ENCODE data around the gene TMEM132C. TPM values are rescaled to one million over a fixed set of nuclear protein-coding genes. Genes with fewer than 3 reads are reported as not detected.
"Not testable (repeated sequence)": the region's sequence is repeated elsewhere in the genome, so short reads cannot be mapped to it uniquely, and the experiment has no call there.

The TMEM132C gene
- total and polyA plus RNA-seq, 2 experiments from 2014 or later = not detected

- not testable (repeated sequence) for H3K4me1 ChIP-seq (ENCODE audit: insufficient read depth); H3K4me3 ChIP-seq; H3K27ac Mint-ChIP-seq; H2AFZ ChIP-seq; H3K9me3 Mint-ChIP-seq; H3K4me1 Mint-ChIP-seq; H3F3A ChIP-seq (replicated peaks; ENCODE audit: low read depth); H3K27me3 Mint-ChIP-seq (ENCODE audit: insufficient read depth, low read depth, poor library complexity); DNase-seq (ENCODE audit: low spot score); H3K4me3 Mint-ChIP-seq; H4K20me1 ChIP-seq (replicated peaks; ENCODE audit: insufficient read depth); H3K9me2 ChIP-seq (ENCODE audit: insufficient read depth); H3K27ac ChIP-seq (ENCODE audit: low read depth); H3K36me3 ChIP-seq (ENCODE audit: insufficient read depth); H3K27me3 ChIP-seq (ENCODE audit: insufficient read depth); ATAC-seq; H3K4me2 ChIP-seq; H3K79me2 ChIP-seq (replicated peaks; ENCODE audit: insufficient read depth)
- H3K36me3 Mint-ChIP-seq (ENCODE audit: low read depth) = peaks cover 48% of the 10 kb centered on the region
Observed at GRCh38 chr12:128604219-128604618, 337.2 kb downstream of the TMEM132C start.

- DNase-seq (ENCODE audit: low spot score) (no peak), ATAC-seq (no peak)
- H3K36me3 ChIP-seq (ENCODE audit: insufficient read depth) = no peaks in the 10 kb centered on the region; the same call in 1 of the 2 replicates
- H2AFZ ChIP-seq = no peak overlapping the region
- no peaks in the 10 kb centered on the region for H3K79me2 ChIP-seq (replicated peaks; ENCODE audit: insufficient read depth)
- Mint-ChIP-seq H3K36me3 (ENCODE audit: low read depth) (peaks cover 38% of the 10 kb centered on the region), H3K4me1 (no peaks in the 10 kb centered on the region), H3K27me3 (ENCODE audit: insufficient read depth, low read depth, poor library complexity) (peaks cover 3% of the 10 kb centered on the region), H3K4me3 (no peak overlapping the region), H3K9me3 (no peaks in the 10 kb centered on the region; the same call in 1 of the 3 replicates), H3K27ac (no peak overlapping the region)
- H3K4me1 ChIP-seq (ENCODE audit: insufficient read depth) = no peaks in the 10 kb centered on the region
- H3F3A ChIP-seq (replicated peaks; ENCODE audit: low read depth) = no peaks in the 10 kb centered on the region
- no peak overlapping the region for H3K4me3 ChIP-seq
- no peaks in the 10 kb centered on the region for H4K20me1 ChIP-seq (replicated peaks; ENCODE audit: insufficient read depth)
- H3K9me2 ChIP-seq (ENCODE audit: insufficient read depth) = no peaks in the 10 kb centered on the region
- H3K27me3 ChIP-seq (ENCODE audit: insufficient read depth) = no peaks in the 10 kb centered on the region
- H3K27ac ChIP-seq (ENCODE audit: low read depth) = no peak overlapping the region
- no peak overlapping the region for H3K4me2 ChIP-seq
- no peak for TF ChIP-seq JUNB (IDR thresholded peaks at IDR 0.05; ENCODE audit: unreplicated experiment)
- no peak for TF ChIP-seq ZNF331 (CRISPR knock-in tag; IDR thresholded peaks at IDR 0.05; ENCODE audit: low read depth)
- no peak for TF ChIP-seq EZH2 (IDR thresholded peaks at IDR 0.05; ENCODE audit: low read depth, unreplicated experiment)
- no peak for TF ChIP-seq NANOG (IDR thresholded peaks at IDR 0.05; ENCODE audit: borderline replicate concordance)
- no peak for TF ChIP-seq ZNF462 (CRISPR knock-in tag; IDR thresholded peaks at IDR 0.05)
- no peak for TF ChIP-seq ETS1 (IDR thresholded peaks at IDR 0.05)
- no peak for TF ChIP-seq CREB1 (CRISPR knock-in tag; IDR thresholded peaks at IDR 0.05; ENCODE audit: low read depth)
- no peak for TF ChIP-seq EZH2phosphoT487 (IDR thresholded peaks at IDR 0.05; ENCODE audit: unreplicated experiment)
- TF ChIP-seq POLR2AphosphoS5 (IDR thresholded peaks at IDR 0.05; ENCODE audit: low read depth) = no peak
- TF ChIP-seq STAT1 (IDR thresholded peaks at IDR 0.05; ENCODE audit: unreplicated experiment) = no peak
- no peak for TF ChIP-seq ZNF114 (CRISPR knock-in tag; IDR thresholded peaks at IDR 0.05)
- no peak for TF ChIP-seq REST (IDR thresholded peaks at IDR 0.05; ENCODE audit: unreplicated experiment)
Observed at GRCh38 chr12:128606051-128606450, 339.1 kb downstream of the TMEM132C start.

Measured in GM23338 (cell line).